Right atrium auricular region (tissue), 2 donors: ENCODE results near the gene NFATC2. TPM values are rescaled to one million over a fixed set of nuclear protein-coding genes. Genes with fewer than 3 reads are reported as not detected.

Experiments
- DNase-seq: peaks from one replicate; pipeline ENCODE4 v3.0.0-alpha.2; 2019; ENCODE audit warnings: low spot score
- H3K27ac ChIP-seq, 2 donors: fragments of 200-600 bp; sonication (generic); 1 replicate in 1 of 2; 2 replicates in 1 of 2; pipeline ENCODE4 v1.5.1; 2016 to 2019
- H3K27me3 ChIP-seq, 2 donors: fragments of 200-600 bp; sonication (generic); one replicate each; pipeline versions ENCODE4 v1.5.1 to v1.6.0; 2017 to 2019
- H3K36me3 ChIP-seq: fragments of 200-600 bp; sonication (generic); one replicate; pipeline ENCODE4 v1.5.1; 2016
- H3K4me1 ChIP-seq, 2 donors: fragments of 200-600 bp; sonication (generic); one replicate each; pipeline versions ENCODE4 v1.5.1 to v1.6.0; 2017 to 2019
- H3K4me3 ChIP-seq, 2 donors: fragments of 200-600 bp; sonication (generic); 1 replicate in 1 of 2; 2 replicates in 1 of 2; pipeline ENCODE4 v1.5.1; 2017 to 2019; ENCODE audit warnings: mild to moderate bottlenecking in 1 of 2, moderate library complexity in 1 of 2
- H3K9me3 ChIP-seq, 2 donors: fragments of 200-600 bp; sonication (generic); one replicate each; pipeline ENCODE4 v1.5.1; 2019
- total RNA-seq, 2 donors: library from RNA; depleted of rRNA; stranded (reverse); fragments of >200 nt; gene quantifications; one replicate each; pipeline ENCODE4 v1.1.0, GENCODE V29; 2016
- TF ChIP-seq, protein P1 (sequence below), 2 donors: fragments of 200-600 bp; sonication (generic); IDR thresholded peaks; one replicate each; pipeline ENCODE4 v1.5.1; 2019; ENCODE audit warnings: antibody characterized with exemption in 2 of 2

Gene NFATC2
- total RNA-seq, 2 donors from 2014 or later = 8.6 to 12.5 TPM

GRCh38 chr20:51491393-51491792 is 51.1 kb downstream of the NFATC2 start:
- Histone ChIP-seq H3K4me1 (peaks cover 0 to 20% of the 10 kb centered on the region in 2 donors), H3K36me3 (no peaks in the 10 kb centered on the region), H3K9me3 (no peaks in the 10 kb centered on the region), H3K4me3 (no peak overlapping the region), H3K27ac (no peak overlapping the region), H3K27me3 (no peaks in the 10 kb centered on the region)
- no peak for DNase-seq
- TF ChIP-seq, protein P1, sequence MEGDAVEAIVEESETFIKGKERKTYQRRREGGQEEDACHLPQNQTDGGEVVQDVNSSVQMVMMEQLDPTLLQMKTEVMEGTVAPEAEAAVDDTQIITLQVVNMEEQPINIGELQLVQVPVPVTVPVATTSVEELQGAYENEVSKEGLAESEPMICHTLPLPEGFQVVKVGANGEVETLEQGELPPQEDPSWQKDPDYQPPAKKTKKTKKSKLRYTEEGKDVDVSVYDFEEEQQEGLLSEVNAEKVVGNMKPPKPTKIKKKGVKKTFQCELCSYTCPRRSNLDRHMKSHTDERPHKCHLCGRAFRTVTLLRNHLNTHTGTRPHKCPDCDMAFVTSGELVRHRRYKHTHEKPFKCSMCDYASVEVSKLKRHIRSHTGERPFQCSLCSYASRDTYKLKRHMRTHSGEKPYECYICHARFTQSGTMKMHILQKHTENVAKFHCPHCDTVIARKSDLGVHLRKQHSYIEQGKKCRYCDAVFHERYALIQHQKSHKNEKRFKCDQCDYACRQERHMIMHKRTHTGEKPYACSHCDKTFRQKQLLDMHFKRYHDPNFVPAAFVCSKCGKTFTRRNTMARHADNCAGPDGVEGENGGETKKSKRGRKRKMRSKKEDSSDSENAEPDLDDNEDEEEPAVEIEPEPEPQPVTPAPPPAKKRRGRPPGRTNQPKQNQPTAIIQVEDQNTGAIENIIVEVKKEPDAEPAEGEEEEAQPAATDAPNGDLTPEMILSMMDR (IDR thresholded peaks at IDR 0.05) = no peak

- TF ChIP-seq, protein P1 (IDR thresholded peaks at IDR 0.05) = no peak
- DNase-seq = no peak
- Histone ChIP-seq H3K27me3 (no peaks in the 10 kb centered on the region), H3K4me1 (peaks cover 0 to 20% of the 10 kb centered on the region in 2 donors), H3K36me3 (no peaks in the 10 kb centered on the region), H3K4me3 (no peak overlapping the region), H3K9me3 (no peaks in the 10 kb centered on the region), H3K27ac (no peak overlapping the region)
These were observed 51.9 kb downstream of the NFATC2 start for GRCh38 chr20:51490635-51491034.

GRCh38 chr20:51489611-51490010 is 52.9 kb downstream of the NFATC2 start:
- peaks cover 0 to 20% of the 10 kb centered on the region in 2 donors for H3K4me1 ChIP-seq
- no peaks in the 10 kb centered on the region for H3K36me3 ChIP-seq
- TF ChIP-seq, protein P1 (IDR thresholded peaks at IDR 0.05) = no peak
- H3K27ac ChIP-seq = no peak overlapping the region
- no peaks in the 10 kb centered on the region for H3K9me3 ChIP-seq
- no peaks in the 10 kb centered on the region for H3K27me3 ChIP-seq
- no peak for DNase-seq
- H3K4me3 ChIP-seq = no peak overlapping the region

- no peak for DNase-seq
- no peak overlapping the region for H3K27ac ChIP-seq
- H3K9me3 ChIP-seq = no peaks in the 10 kb centered on the region
- TF ChIP-seq, protein P1 (IDR thresholded peaks at IDR 0.05) = no peak
- H3K4me3 ChIP-seq = no peak overlapping the region
- peaks cover 0 to 16% of the 10 kb centered on the region in 2 donors for H3K4me1 ChIP-seq
- H3K36me3 ChIP-seq = no peaks in the 10 kb centered on the region
- no peaks in the 10 kb centered on the region for H3K27me3 ChIP-seq
These were observed 54.2 kb downstream of the NFATC2 start for GRCh38 chr20:51488331-51488730.

DNA sequence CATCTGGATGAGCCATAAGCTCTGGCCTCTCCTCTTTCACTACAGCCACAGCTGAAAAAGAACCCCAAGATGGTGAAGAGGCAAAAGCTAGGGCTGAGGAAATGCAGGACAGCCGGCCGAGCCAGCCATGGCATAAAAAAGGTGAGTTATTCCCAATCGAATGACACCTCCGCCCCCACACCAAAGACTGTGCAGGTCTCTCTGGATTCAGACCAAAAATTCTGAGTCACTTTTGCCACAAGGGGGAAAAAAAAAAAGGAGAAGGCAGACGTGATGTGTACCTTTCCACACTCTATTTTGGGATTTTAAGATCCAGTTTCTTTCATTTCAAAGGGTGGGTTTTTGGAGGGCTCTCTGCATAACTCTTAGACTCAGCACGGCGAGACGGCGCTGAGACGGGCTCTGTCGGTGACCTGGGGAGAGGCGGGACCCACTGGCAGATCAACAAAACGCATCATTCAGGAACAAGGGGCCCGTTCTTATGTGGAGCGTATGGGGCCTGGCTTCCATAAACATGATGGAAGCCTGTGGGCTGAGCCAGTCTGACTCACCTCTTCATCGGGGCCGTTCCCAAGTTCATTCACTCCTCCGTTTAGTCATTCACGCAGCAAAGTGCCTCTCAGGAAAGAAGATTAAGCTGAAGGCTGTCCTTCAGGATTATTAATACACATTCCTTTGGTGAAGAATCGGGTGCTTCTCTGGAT is 54.8 kb downstream of the NFATC2 start:
- no peaks in the 10 kb centered on the region for H3K36me3 ChIP-seq
- H3K27ac ChIP-seq = no peak overlapping the region
- TF ChIP-seq, protein P1 (IDR thresholded peaks at IDR 0.05) = no peak
- no peak for DNase-seq
- H3K4me1 ChIP-seq = peaks cover 0 to 10% of the 10 kb centered on the region in 2 donors
- H3K4me3 ChIP-seq = no peak overlapping the region
- H3K27me3 ChIP-seq = no peaks in the 10 kb centered on the region
- no peaks in the 10 kb centered on the region for H3K9me3 ChIP-seq

DNA sequence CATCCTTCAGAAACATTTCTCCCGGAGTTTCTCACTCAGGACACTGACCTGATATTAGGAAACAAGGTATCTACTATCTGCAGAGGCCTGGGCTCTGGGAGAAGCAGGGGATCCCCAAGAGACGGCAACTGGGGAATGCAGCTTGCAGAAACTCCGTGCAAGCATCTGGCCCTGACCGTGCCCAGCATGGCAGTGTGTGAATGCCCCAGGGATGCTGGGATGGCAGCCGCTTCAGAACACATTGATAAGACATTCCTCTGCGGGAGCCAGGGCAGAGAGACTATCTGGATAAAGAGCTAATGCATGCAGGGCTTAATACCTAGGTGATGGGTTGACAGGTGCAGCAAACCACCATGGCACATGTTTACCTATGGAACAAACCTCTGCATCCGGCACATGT is 55.4 kb downstream of the NFATC2 start:
- no peak for DNase-seq
- Histone ChIP-seq H3K27me3 (no peaks in the 10 kb centered on the region), H3K36me3 (no peaks in the 10 kb centered on the region), H3K9me3 (no peaks in the 10 kb centered on the region), H3K4me1 (peaks cover 0 to 4% of the 10 kb centered on the region in 2 donors), H3K4me3 (no peak overlapping the region), H3K27ac (no peak overlapping the region)
- TF ChIP-seq, protein P1 (IDR thresholded peaks at IDR 0.05) = no peak
